Neural progenitor cell (in vitro differentiated cells): ENCODE data around the gene TRIAP1.

Source experiments
- EZH2 ChIP-seq: fragments of 200-600 bp; sonication (generic); IDR thresholded peaks from 2 replicates; pipeline ENCODE4 v1.6.1; 2017; ENCODE audit warnings: antibody characterized with exemption, mild to moderate bottlenecking, moderate library complexity
- EZH2phosphoT487 ChIP-seq: fragments of 200-600 bp; sonication (generic); IDR thresholded peaks from 2 replicates; pipeline ENCODE4 v1.6.1; 2017; ENCODE audit warnings: antibody characterized with exemption
- TF ChIP-seq, protein P1 (sequence below): fragments of 200-600 bp; sonication (generic); IDR thresholded peaks from 2 replicates; pipeline ENCODE4 v1.5.1; 2017; ENCODE audit warnings: antibody characterized with exemption, mild to moderate bottlenecking

- TF ChIP-seq, protein P1, sequence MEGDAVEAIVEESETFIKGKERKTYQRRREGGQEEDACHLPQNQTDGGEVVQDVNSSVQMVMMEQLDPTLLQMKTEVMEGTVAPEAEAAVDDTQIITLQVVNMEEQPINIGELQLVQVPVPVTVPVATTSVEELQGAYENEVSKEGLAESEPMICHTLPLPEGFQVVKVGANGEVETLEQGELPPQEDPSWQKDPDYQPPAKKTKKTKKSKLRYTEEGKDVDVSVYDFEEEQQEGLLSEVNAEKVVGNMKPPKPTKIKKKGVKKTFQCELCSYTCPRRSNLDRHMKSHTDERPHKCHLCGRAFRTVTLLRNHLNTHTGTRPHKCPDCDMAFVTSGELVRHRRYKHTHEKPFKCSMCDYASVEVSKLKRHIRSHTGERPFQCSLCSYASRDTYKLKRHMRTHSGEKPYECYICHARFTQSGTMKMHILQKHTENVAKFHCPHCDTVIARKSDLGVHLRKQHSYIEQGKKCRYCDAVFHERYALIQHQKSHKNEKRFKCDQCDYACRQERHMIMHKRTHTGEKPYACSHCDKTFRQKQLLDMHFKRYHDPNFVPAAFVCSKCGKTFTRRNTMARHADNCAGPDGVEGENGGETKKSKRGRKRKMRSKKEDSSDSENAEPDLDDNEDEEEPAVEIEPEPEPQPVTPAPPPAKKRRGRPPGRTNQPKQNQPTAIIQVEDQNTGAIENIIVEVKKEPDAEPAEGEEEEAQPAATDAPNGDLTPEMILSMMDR: peak; percentile 62
- no peak for TF ChIP-seq EZH2phosphoT487
- TF ChIP-seq EZH2: no peak
Measured at GRCh38 chr12:120466560-120467315, 20.6 kb upstream of the TRIAP1 start.
